Epithelial cell of proximal tubule (primary cell): ENCODE data around the gene SIGLEC5. TPM values are rescaled to one million over a fixed set of nuclear protein-coding genes. Genes with fewer than 3 reads are reported as not detected.

ENCODE experiments used
- DNase-seq: peaks from one replicate; pipeline ENCODE4 v3.0.0-alpha.2; 2011; ENCODE audit warnings: low read depth
- H3K4me3 ChIP-seq: 2 replicates; pipeline ENCODE4 v1.5.1; 2011; ENCODE audit warnings: low read depth, mild to moderate bottlenecking, low read length
- CTCF ChIP-seq: conservative IDR thresholded peaks from 2 replicates; pipeline ENCODE4 v1.5.1; 2012; ENCODE audit warnings: low read depth, mild to moderate bottlenecking, low read length
- total RNA-seq: library from RNA; depleted of rRNA; stranded (reverse); fragments of >200 nt; gene quantifications from 2 replicates; pipeline ENCODE4 v1.2.3, GENCODE V29; 2015

The SIGLEC5 gene
- total RNA-seq, 1 donor from 2014 or later = not detected

- no peak for TF ChIP-seq CTCF
- DNase-seq = no peak
- H3K4me3 ChIP-seq = no peak overlapping the region
These were observed 64.6 kb downstream of the SIGLEC5 start for GRCh38 chr19:51565583-51565982.

DNA sequence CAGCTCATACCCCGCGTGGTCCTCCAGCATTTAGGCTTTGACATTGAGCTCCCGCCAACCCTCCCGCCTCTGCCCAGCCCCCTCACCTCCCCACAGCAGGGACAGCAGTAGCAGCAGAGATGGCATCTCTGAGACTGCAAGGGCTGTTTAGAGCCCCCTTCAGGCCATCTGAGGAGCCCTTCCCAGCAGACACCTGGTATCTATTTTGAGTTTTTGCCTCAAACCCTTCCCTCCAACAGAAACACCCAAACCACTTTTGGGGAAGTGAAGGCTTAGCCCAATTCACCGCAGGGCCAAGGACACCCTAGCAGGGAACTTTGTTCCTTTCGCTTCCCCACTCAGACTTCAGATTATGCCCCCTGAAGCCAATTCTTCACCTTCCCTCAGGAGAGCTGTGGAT, 65.4 kb downstream of the SIGLEC5 start:
- no peak overlapping the region for H3K4me3 ChIP-seq
- no peak for TF ChIP-seq CTCF

More for the DNA sequence above, 65.4 kb downstream of the SIGLEC5 start:
- no peak for DNase-seq

Other genes starting within 250 kb of the SIGLEC5 start
- gene LIM2, start 242.4 kb downstream of the SIGLEC5 start, total RNA-seq = not detected in 2 replicates
- gene C19orf84, start 239.8 kb downstream of the SIGLEC5 start, total RNA-seq = not detected in 2 replicates
- not detected in 2 replicates for gene SIGLEC10, start 212.8 kb downstream of the SIGLEC5 start, total RNA-seq
- not detected in 2 replicates for gene SIGLEC8, start 171.9 kb downstream of the SIGLEC5 start, total RNA-seq
- not detected in 2 replicates for gene CEACAM18, start 151.9 kb downstream of the SIGLEC5 start, total RNA-seq
- not detected in 2 replicates for gene SIGLEC12, start 128.6 kb downstream of the SIGLEC5 start, total RNA-seq
- not detected in 2 replicates for gene SIGLEC6, start 98.7 kb downstream of the SIGLEC5 start, total RNA-seq
- 1.7 and 4.2 TPM in 2 replicates for gene ZNF175, start 59.1 kb downstream of the SIGLEC5 start, total RNA-seq
- gene SIGLEC14, start 16.4 kb upstream of the SIGLEC5 start, total RNA-seq = not detected in 2 replicates
- gene SPACA6, start 62.9 kb upstream of the SIGLEC5 start, total RNA-seq = 4.7 and 4.9 TPM in 2 replicates
- 0.35 TPM in 1 of 2 replicates, not detected in the other for gene HAS1, start 93.6 kb upstream of the SIGLEC5 start, total RNA-seq
- 0.22 TPM in 1 of 2 replicates, not detected in the other for gene FPR1, start 121.5 kb upstream of the SIGLEC5 start, total RNA-seq
- gene FPR2, start 130.8 kb upstream of the SIGLEC5 start, total RNA-seq = not detected in 2 replicates
- not detected in 2 replicates for gene FPR3, start 164.8 kb upstream of the SIGLEC5 start, total RNA-seq